MCF 10A (cell line): Measurements from ENCODE around the gene ALDH18A1. TPM values are rescaled to one million over a fixed set of nuclear protein-coding genes. Genes with fewer than 3 reads are reported as not detected.
A peak's percentile ranks its signal among the peaks of the same experiment; 100 is the strongest.

ENCODE experiments used
- BruUV-seq: library from RNA; stranded (reverse); fragments of 400-500 nt; replicated peaks from 2 replicates; lab custom pipeline; 2021; lab: Mats Ljungman, UMichigan
- CTCF ChIA-PET: fragments of 300-600 bp; sonication (Branson Sonifier 250); formaldehyde crosslinking; extraction: SDS; loops from one replicate; lab custom pipeline; 2021; ENCODE audit warnings: antibody characterized with exemption, inconsistent platforms; lab: Yijun Ruan, JAX
- POLR2A ChIA-PET: fragments of 300-600, 350-650 bp; sonication (Branson Sonifier 250); formaldehyde crosslinking; extraction: SDS; loops from one replicate; lab custom pipeline; 2020; ENCODE audit warnings: antibody characterized with exemption, inconsistent platforms; lab: Yijun Ruan, JAX
- DNase-seq: peaks from one replicate; pipeline ENCODE4 v3.0.0-alpha.2; 2018; ENCODE audit not compliant: unreplicated experiment
- H3K27ac Mint-ChIP-seq: one replicate; pipeline ENCODE4 v1.8.0; 2022; ENCODE audit warnings: mild to moderate bottlenecking, low read depth, mixed read lengths; ENCODE audit not compliant: unreplicated experiment
- H3K27me3 Mint-ChIP-seq: one replicate; pipeline ENCODE4 v1.8.0; 2022; ENCODE audit warnings: mixed read lengths; ENCODE audit not compliant: insufficient read depth, unreplicated experiment
- H3K36me3 Mint-ChIP-seq: one replicate; pipeline ENCODE4 v1.8.0; 2022; ENCODE audit warnings: mild to moderate bottlenecking, moderate library complexity, mixed read lengths; ENCODE audit not compliant: insufficient read depth, unreplicated experiment
- H3K4me1 Mint-ChIP-seq: one replicate; pipeline ENCODE4 v1.8.0; 2022; ENCODE audit warnings: mixed read lengths; ENCODE audit not compliant: insufficient read depth, unreplicated experiment
- H3K4me3 Mint-ChIP-seq: one replicate; pipeline ENCODE4 v1.8.0; 2022; ENCODE audit warnings: mild to moderate bottlenecking, moderate library complexity, mixed read lengths; ENCODE audit not compliant: unreplicated experiment
- H3K9me3 Mint-ChIP-seq: one replicate; pipeline ENCODE4 v1.8.0; 2022; ENCODE audit warnings: mixed read lengths; ENCODE audit not compliant: unreplicated experiment
- intact Hi-C: fragments of 100-400 bp; cut with micrococcal nuclease; formaldehyde crosslinking; loops from 2 replicates; pipeline ENCODE4 v1.14.1; 2022
- total RNA-seq: library from RNA; stranded (reverse); gene quantifications from 2 replicates; pipeline ENCODE4 v1.2.3, GENCODE V29; 2022
- TF ChIP-seq, protein P1 (sequence below): fragments of 200-600 bp; IDR thresholded peaks from one replicate; pipeline ENCODE4 v1.8.0; 2022; ENCODE audit warnings: antibody characterized with exemption, mild to moderate bottlenecking; ENCODE audit not compliant: unreplicated experiment

ALDH18A1 gene
- total RNA-seq, 1 experiment from 2014 or later = 91.0 TPM

GRCh38 chr10:95588025-95588424, 68.5 kb downstream of the ALDH18A1 start:
- H3K4me1 Mint-ChIP-seq = no peaks in the 10 kb centered on the region
- no peaks in the 10 kb centered on the region for H3K9me3 Mint-ChIP-seq
- intact Hi-C loops = no loop called here
- POLR2A ChIA-PET = interaction anchor here (0.7 to 0.8 kb wide), 2 partner anchors 9 to 16 kb away, joined by 3 read pairs; no protein-coding TSS in a partner anchor
- BruUV-seq = no TSS peak
- H3K27me3 Mint-ChIP-seq = peaks cover 10% of the 10 kb centered on the region
- H3K4me3 Mint-ChIP-seq = no peak overlapping the region
- no peaks in the 10 kb centered on the region for H3K36me3 Mint-ChIP-seq
- peak; percentile 27 for DNase-seq
- TF ChIP-seq, protein P1, sequence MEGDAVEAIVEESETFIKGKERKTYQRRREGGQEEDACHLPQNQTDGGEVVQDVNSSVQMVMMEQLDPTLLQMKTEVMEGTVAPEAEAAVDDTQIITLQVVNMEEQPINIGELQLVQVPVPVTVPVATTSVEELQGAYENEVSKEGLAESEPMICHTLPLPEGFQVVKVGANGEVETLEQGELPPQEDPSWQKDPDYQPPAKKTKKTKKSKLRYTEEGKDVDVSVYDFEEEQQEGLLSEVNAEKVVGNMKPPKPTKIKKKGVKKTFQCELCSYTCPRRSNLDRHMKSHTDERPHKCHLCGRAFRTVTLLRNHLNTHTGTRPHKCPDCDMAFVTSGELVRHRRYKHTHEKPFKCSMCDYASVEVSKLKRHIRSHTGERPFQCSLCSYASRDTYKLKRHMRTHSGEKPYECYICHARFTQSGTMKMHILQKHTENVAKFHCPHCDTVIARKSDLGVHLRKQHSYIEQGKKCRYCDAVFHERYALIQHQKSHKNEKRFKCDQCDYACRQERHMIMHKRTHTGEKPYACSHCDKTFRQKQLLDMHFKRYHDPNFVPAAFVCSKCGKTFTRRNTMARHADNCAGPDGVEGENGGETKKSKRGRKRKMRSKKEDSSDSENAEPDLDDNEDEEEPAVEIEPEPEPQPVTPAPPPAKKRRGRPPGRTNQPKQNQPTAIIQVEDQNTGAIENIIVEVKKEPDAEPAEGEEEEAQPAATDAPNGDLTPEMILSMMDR = no peak
- CTCF ChIA-PET = interaction anchor here (0.8 to 4.4 kb wide), 8 partner anchors 12 to 213 kb away, joined by 3 to 28 read pairs (median 5); no protein-coding TSS in a partner anchor
- H3K27ac Mint-ChIP-seq = no peak overlapping the region

- Mint-ChIP-seq H3K27ac (no peak overlapping the region), H3K27me3 (peaks cover 51% of the 10 kb centered on the region), H3K4me1 (peaks cover 6% of the 10 kb centered on the region), H3K36me3 (no peaks in the 10 kb centered on the region), H3K9me3 (no peaks in the 10 kb centered on the region), H3K4me3 (no peak overlapping the region)
- POLR2A ChIA-PET = interaction anchor here (1.0 kb wide), 1 partner anchor 8 kb away, joined by 3 read pairs; no protein-coding TSS in a partner anchor
- CTCF ChIA-PET = interaction anchor here (0.7 to 5.3 kb wide), 5 partner anchors 9 to 205 kb away, joined by 3 to 29 read pairs (median 3); no protein-coding TSS in a partner anchor
- no TSS peak for BruUV-seq
- DNase-seq = no peak
- intact Hi-C loops = no loop called here
- TF ChIP-seq, protein P1 = no peak
These were observed 76.5 kb downstream of the ALDH18A1 start for GRCh38 chr10:95579835-95580535.

GRCh38 chr10:95579292-95579691, 77.2 kb downstream of the ALDH18A1 start:
- no TSS peak for BruUV-seq
- H3K4me3 Mint-ChIP-seq = no peak overlapping the region
- no peaks in the 10 kb centered on the region for H3K9me3 Mint-ChIP-seq
- POLR2A ChIA-PET = interaction anchor here (1.0 kb wide), 1 partner anchor 9 kb away, joined by 3 read pairs; no protein-coding TSS in a partner anchor
- no peak for DNase-seq
- H3K27ac Mint-ChIP-seq = no peak overlapping the region
- H3K4me1 Mint-ChIP-seq = peaks cover 6% of the 10 kb centered on the region
- CTCF ChIA-PET = interaction anchor here (0.7 to 4.2 kb wide), 2 partner anchors 10 to 148 kb away, joined by 3 to 24 read pairs; no protein-coding TSS in a partner anchor
- H3K27me3 Mint-ChIP-seq = peaks cover 58% of the 10 kb centered on the region
- no peaks in the 10 kb centered on the region for H3K36me3 Mint-ChIP-seq
- intact Hi-C loops = no loop called here
- TF ChIP-seq, protein P1 = no peak

- ChIA-PET POLR2A (interaction anchor here (1.0 kb wide), 1 partner anchor 9 kb away, joined by 3 read pairs; no protein-coding TSS in a partner anchor), CTCF (no interaction called here)
- Mint-ChIP-seq H3K36me3 (no peaks in the 10 kb centered on the region), H3K4me1 (peaks cover 6% of the 10 kb centered on the region), H3K27ac (no peak overlapping the region), H3K4me3 (no peak overlapping the region), H3K9me3 (no peaks in the 10 kb centered on the region), H3K27me3 (peaks cover 60% of the 10 kb centered on the region)
- BruUV-seq = no TSS peak
- TF ChIP-seq, protein P1 = no peak
- intact Hi-C loops = no loop called here
- no peak for DNase-seq
These were observed 77.9 kb downstream of the ALDH18A1 start for GRCh38 chr10:95578619-95579018.
